Bronchial epithelial cell (primary cell): Measurements from ENCODE around the gene CPLANE1. TPM values are rescaled to one million over a fixed set of nuclear protein-coding genes. Genes with fewer than 3 reads are reported as not detected.
A peak's percentile ranks its signal among the peaks of the same experiment; 100 is the strongest.

Source experiments
- DNase-seq: peaks from one replicate; pipeline ENCODE4 v3.0.0-alpha.2; 2010; ENCODE audit warnings: low read depth
- FAIRE-seq: peaks from 2 replicates; lab custom pipeline; 2011; peaks lifted over from hg19 to GRCh38; lab: Jason Lieb, UNC
- H3K27me3 ChIP-seq: 2 replicates; pipeline ENCODE4 v1.5.1; 2011; ENCODE audit warnings: low read length; ENCODE audit not compliant: control insufficient read depth, insufficient read depth
- H3K36me3 ChIP-seq: 2 replicates; pipeline ENCODE4 v1.5.1; 2011; ENCODE audit warnings: low read length; ENCODE audit not compliant: control insufficient read depth, insufficient read depth
- H3K4me3 ChIP-seq: 2 replicates; pipeline ENCODE4 v1.5.1; 2011; ENCODE audit warnings: mild to moderate bottlenecking, low read depth, low read length, control low read depth
- CTCF ChIP-seq: IDR thresholded peaks from 2 replicates; pipeline ENCODE4 v1.5.1; 2011; ENCODE audit warnings: mild to moderate bottlenecking, moderate library complexity, low read length, control low read depth, inconsistent platforms; ENCODE audit not compliant: insufficient read depth, severe bottlenecking
- total RNA-seq: library from RNA; depleted of rRNA; stranded (reverse); fragments of >200 nt; gene quantifications from 2 replicates; pipeline ENCODE4 v1.2.1, GENCODE V29; 2014

CPLANE1 gene
- total RNA-seq, 1 donor from 2014 or later: 8.2 TPM

DNA sequence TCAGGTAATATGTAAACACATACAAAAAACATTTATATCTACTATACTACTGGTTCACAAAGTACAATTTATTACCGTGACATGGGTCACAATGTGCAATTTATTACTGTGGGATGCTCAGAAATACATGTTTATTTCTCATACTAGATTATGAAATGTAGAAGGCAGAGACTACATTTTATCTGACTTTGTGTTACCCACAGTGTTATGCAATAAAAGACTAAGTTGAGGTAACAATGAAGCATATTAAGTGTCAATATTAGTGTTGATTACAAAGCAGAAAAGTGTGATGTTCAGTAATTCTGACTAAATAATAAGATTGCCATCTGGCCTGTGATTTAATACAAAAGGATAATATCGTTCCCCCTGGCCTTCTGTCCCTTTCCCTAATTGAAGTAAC is 42.4 kb downstream of the CPLANE1 start:
- Histone ChIP-seq H3K27me3 (no peaks in the 10 kb centered on the region), H3K36me3 (no peaks in the 10 kb centered on the region), H3K4me3 (no peak overlapping the region)
- DNase-seq: peak; percentile 13
- no peak for FAIRE-seq
- no peak for TF ChIP-seq CTCF

- no peak for TF ChIP-seq CTCF
- DNase-seq: peak; percentile 15
- FAIRE-seq: no peak
- Histone ChIP-seq H3K36me3 (peaks cover 2% of the 10 kb centered on the region), H3K27me3 (no peaks in the 10 kb centered on the region), H3K4me3 (no peak overlapping the region)
These were observed 50.3 kb downstream of the CPLANE1 start for GRCh38 chr5:37198842-37199241.

GRCh38 chr5:37198061-37198460 is 51.1 kb downstream of the CPLANE1 start:
- no peak for TF ChIP-seq CTCF
- no peak for DNase-seq
- no peaks in the 10 kb centered on the region for H3K27me3 ChIP-seq
- H3K36me3 ChIP-seq: peaks cover 2% of the 10 kb centered on the region
- H3K4me3 ChIP-seq: no peak overlapping the region
- FAIRE-seq: no peak

DNA sequence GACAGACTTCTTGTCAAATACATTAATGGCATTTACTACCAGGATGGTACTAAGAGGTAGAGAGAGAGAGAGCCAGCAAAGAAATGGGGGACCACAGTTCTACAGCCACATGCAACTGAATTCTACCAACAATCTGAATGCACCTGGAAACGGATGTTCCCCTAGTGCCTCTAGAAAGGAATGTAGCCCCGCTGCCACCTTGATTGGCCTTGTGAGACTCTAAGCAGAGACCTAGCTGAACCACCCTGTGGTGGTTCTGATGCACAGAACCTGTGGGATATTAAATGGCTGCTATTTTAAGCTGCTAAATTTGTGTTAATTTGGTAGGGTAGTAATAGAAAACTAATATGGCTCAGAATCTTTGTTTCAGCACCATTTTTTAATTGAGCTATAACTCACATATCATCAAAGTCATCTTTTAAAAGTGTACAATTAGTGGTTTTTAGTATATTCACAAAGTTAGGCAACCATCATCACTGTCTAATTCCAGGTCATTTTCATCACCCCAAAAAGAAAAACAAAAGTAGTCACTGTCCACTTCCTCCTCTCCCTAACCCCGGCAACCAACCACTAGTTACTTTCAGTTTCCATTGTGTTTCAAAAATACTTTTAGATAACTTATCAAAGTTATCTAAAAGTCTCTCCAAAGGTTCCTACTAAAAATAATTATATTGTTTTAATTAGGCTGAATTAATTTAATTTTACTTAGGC is 51.7 kb downstream of the CPLANE1 start:
- DNase-seq (no peak), FAIRE-seq (no peak)
- no peak for TF ChIP-seq CTCF
- Histone ChIP-seq H3K36me3 (peaks cover 2% of the 10 kb centered on the region), H3K4me3 (no peak overlapping the region), H3K27me3 (no peaks in the 10 kb centered on the region)

DNA sequence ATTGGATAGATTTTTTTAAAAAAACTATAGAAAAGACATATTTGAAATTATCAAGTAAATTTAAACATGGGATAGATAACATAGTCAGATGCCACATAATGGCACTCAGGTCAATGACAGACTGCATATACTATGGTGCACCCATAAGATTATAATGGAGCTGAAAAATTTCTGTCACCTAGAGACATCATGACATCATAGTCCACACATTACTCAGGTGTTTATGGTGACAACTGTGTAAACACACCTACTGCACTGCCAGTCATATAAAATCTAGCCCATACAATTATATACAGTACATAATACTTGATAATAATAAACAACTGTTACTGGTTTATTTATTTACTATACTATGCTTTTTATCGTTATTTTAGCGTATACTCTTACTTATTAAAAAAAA is 58.6 kb downstream of the CPLANE1 start:
- Histone ChIP-seq H3K4me3 (no peak overlapping the region), H3K36me3 (peaks cover 1% of the 10 kb centered on the region), H3K27me3 (no peaks in the 10 kb centered on the region)
- TF ChIP-seq CTCF: no peak
- DNase-seq (no peak), FAIRE-seq (no peak)

DNA sequence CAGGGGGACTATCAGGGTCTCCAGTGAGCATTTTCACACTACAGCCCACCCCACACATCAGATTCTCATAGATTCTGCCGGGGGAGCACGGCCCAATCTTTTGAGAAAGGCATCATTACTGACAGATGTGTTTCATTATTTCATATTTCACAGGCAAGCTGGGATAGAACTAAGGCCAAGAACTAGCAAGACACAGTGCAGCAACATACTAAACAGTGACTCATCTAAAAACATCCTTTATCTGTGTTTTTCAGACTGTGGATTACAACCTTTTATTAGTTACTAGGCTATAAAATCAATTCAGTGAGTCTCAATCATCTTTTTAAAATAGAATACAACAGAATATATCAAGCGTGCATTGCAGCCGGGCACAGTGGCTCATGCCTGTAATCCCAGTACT is 59.8 kb downstream of the CPLANE1 start:
- Histone ChIP-seq H3K4me3 (no peak overlapping the region), H3K36me3 (peaks cover 1% of the 10 kb centered on the region), H3K27me3 (no peaks in the 10 kb centered on the region)
- DNase-seq: no peak
- no peak for TF ChIP-seq CTCF
- FAIRE-seq: no peak
